Measurements from ENCODE around the gene SPSB1.

GRCh38 chr1:9366298-9366697, 73.6 kb downstream of the SPSB1 start:
- TF ChIP-seq SUZ12 (IDR thresholded peaks at IDR 0.05; ENCODE audit: extremely low read depth, insufficient read depth, insufficient read length), result no peak
- no peak for TF ChIP-seq YY1 (IDR thresholded peaks at IDR 0.05; ENCODE audit: insufficient read depth, insufficient read length)
- TF ChIP-seq ZNF274 (IDR thresholded peaks at IDR 0.05; ENCODE audit: low read depth, low read length), result no peak

Measured in NT2/D1 (cell line).